NCI-H2107 treated with DMSO at 0.1 percent for 48 hours (cell line): ENCODE measurements around the gene BABAM2.

Experiments used
- DNase-seq: peaks from one replicate; lab custom pipeline; 2025; ENCODE audit not compliant: unreplicated experiment; lab: John Stamatoyannopoulos, UW

Gene BABAM2

GRCh38 chr2:28152585-28153280 lies 262.2 kb downstream of the BABAM2 start:
- no peak for DNase-seq

GRCh38 chr2:28153851-28154250 lies 263.3 kb downstream of the BABAM2 start:
- DNase-seq = no peak

GRCh38 chr2:28155086-28155485 lies 264.6 kb downstream of the BABAM2 start:
- DNase-seq = no peak

GRCh38 chr2:28155627-28156026 lies 265.1 kb downstream of the BABAM2 start:
- no peak for DNase-seq

- no peak for DNase-seq
These were observed 268.3 kb downstream of the BABAM2 start for GRCh38 chr2:28158791-28159190.

GRCh38 chr2:28160986-28161425 lies 270.5 kb downstream of the BABAM2 start:
- DNase-seq = no peak

GRCh38 chr2:28161466-28161865 lies 270.9 kb downstream of the BABAM2 start:
- DNase-seq = no peak

- no peak for DNase-seq
These were observed 272.0 kb downstream of the BABAM2 start for GRCh38 chr2:28162564-28162963.

GRCh38 chr2:28163028-28163427 lies 272.5 kb downstream of the BABAM2 start:
- DNase-seq = no peak

GRCh38 chr2:28163627-28164279 lies 273.2 kb downstream of the BABAM2 start:
- DNase-seq = no peak

GRCh38 chr2:28164280-28164801 lies 273.8 kb downstream of the BABAM2 start:
- peak; percentile 43 for DNase-seq

GRCh38 chr2:28165087-28165635 lies 274.6 kb downstream of the BABAM2 start:
- no peak for DNase-seq

GRCh38 chr2:28166956-28167355 lies 276.4 kb downstream of the BABAM2 start:
- no peak for DNase-seq

- DNase-seq = no peak
These were observed 277.8 kb downstream of the BABAM2 start for GRCh38 chr2:28168376-28168775.

GRCh38 chr2:28169492-28169891 lies 279.0 kb downstream of the BABAM2 start:
- DNase-seq = no peak

GRCh38 chr2:28172114-28172898 lies 281.8 kb downstream of the BABAM2 start:
- DNase-seq = no peak

- no peak for DNase-seq
These were observed 282.8 kb downstream of the BABAM2 start for GRCh38 chr2:28173377-28173776.

GRCh38 chr2:28174211-28174610 lies 283.7 kb downstream of the BABAM2 start:
- DNase-seq = no peak

GRCh38 chr2:28175028-28175427 lies 284.5 kb downstream of the BABAM2 start:
- no peak for DNase-seq

- no peak for DNase-seq
These were observed 288.4 kb downstream of the BABAM2 start for GRCh38 chr2:28178946-28179345.

- DNase-seq = no peak
These were observed 291.3 kb downstream of the BABAM2 start for GRCh38 chr2:28181801-28182200.
